PFSK-1 (cell line): ENCODE measurements around the gene PIP4K2A.

Source experiments
- FOXP2 ChIP-seq: optimal IDR thresholded peaks from 2 replicates; pipeline ENCODE3; 2011; ENCODE audit warnings: borderline replicate concordance, control low read depth, inconsistent platforms; ENCODE audit not compliant: insufficient read depth; ENCODE audit errors: extremely low read length, extremely low read depth
- POLR2AphosphoS5 ChIP-seq: IDR thresholded peaks from 2 replicates; pipeline ENCODE4 v1.6.1; 2012; ENCODE audit warnings: low read depth, mild to moderate bottlenecking, control low read depth, low read length, moderate library complexity
- REST ChIP-seq, 2 experiments: IDR thresholded peaks; 2 replicates each; pipeline versions ENCODE4 v1.6.1 to v1.8.0; 2011 to 2012; ENCODE audit warnings: low read depth in 2 of 2, low read length in 2 of 2, control low read depth in 1 of 2, inconsistent platforms in 1 of 2, mild to moderate bottlenecking in 1 of 2, moderate library complexity in 1 of 2; ENCODE audit not compliant: insufficient read depth in 1 of 2
- SIN3A ChIP-seq: IDR thresholded peaks from 2 replicates; pipeline ENCODE4 v1.6.1; 2012; ENCODE audit warnings: mild to moderate bottlenecking, low read length, moderate library complexity, borderline replicate concordance; ENCODE audit not compliant: insufficient read depth
- TAF1 ChIP-seq: IDR thresholded peaks from 2 replicates; pipeline ENCODE4 v1.6.1; 2012; ENCODE audit warnings: low read length, control low read depth, borderline replicate concordance; ENCODE audit not compliant: insufficient read depth

Gene PIP4K2A

GRCh38 chr10:22662733-22663330, 51.5 kb downstream of the PIP4K2A start:
- no peak for TF ChIP-seq FOXP2
- TF ChIP-seq REST (IDR thresholded peaks at IDR 0.05; ENCODE audit: insufficient read depth in 1 of 2, low read depth in 2 of 2, low read length in 2 of 2): no peak
- no peak for TF ChIP-seq POLR2AphosphoS5
- no peak for TF ChIP-seq TAF1
- no peak for TF ChIP-seq SIN3A

- TF ChIP-seq SIN3A (no peak), FOXP2 (no peak), REST (IDR thresholded peaks at IDR 0.05; ENCODE audit: insufficient read depth in 1 of 2, low read depth in 2 of 2, low read length in 2 of 2) (no peak), TAF1 (no peak), POLR2AphosphoS5 (no peak)
These were observed 54.5 kb downstream of the PIP4K2A start for GRCh38 chr10:22659866-22660265.

GRCh38 chr10:22658745-22659410, 55.5 kb downstream of the PIP4K2A start:
- TF ChIP-seq SIN3A (no peak), FOXP2 (no peak), POLR2AphosphoS5 (no peak), TAF1 (no peak), REST (IDR thresholded peaks at IDR 0.05; ENCODE audit: insufficient read depth in 1 of 2, low read depth in 2 of 2, low read length in 2 of 2) (no peak)

- TF ChIP-seq FOXP2 (no peak), REST (IDR thresholded peaks at IDR 0.05; ENCODE audit: insufficient read depth in 1 of 2, low read depth in 2 of 2, low read length in 2 of 2) (no peak), TAF1 (no peak), SIN3A (no peak), POLR2AphosphoS5 (no peak)
These were observed 56.7 kb downstream of the PIP4K2A start for GRCh38 chr10:22657566-22658225.
